Lower leg skin (tissue), 4 donors: ENCODE results near the gene EBF3. TPM values are rescaled to one million over a fixed set of nuclear protein-coding genes. Genes with fewer than 3 reads are reported as not detected.

Source experiments
- DNase-seq, 2 donors: peaks; one replicate each; pipeline ENCODE4 v3.0.0-alpha.2; 2019; ENCODE audit warnings: low spot score in 2 of 2
- H3K4me3 ChIP-seq: fragments of 200-600 bp; sonication (generic); 2 replicates; pipeline ENCODE4 v1.5.1; 2017; ENCODE audit warnings: mild to moderate bottlenecking, low read depth; ENCODE audit not compliant: poor library complexity, severe bottlenecking
- POLR2A ChIP-seq, 2 donors: fragments of 450-650 bp; IDR thresholded peaks; one replicate each; pipeline ENCODE4 v1.6.1; 2016 to 2017; ENCODE audit warnings: antibody characterized with exemption in 2 of 2, mild to moderate bottlenecking in 1 of 2, moderate library complexity in 1 of 2
- WGBS, 2 donors: methylation state at CpG; one replicate each; pipeline ENCODE4 v1.1.5; 2018; 5-methylcytosine and 5-hydroxymethylcytosine counted together
- intact Hi-C: fragments of 100-400 bp; cut with DNase I; formaldehyde crosslinking; loops from one replicate; pipeline ENCODE4 v1.15.0; 2023; ENCODE audit warnings: low total_unique reads
- total RNA-seq, 4 donors: library from RNA; depleted of rRNA; stranded (reverse); fragments of >200 nt; gene quantifications; one replicate each; pipeline ENCODE4 v1.1.0, GENCODE V29; 2016
- TF ChIP-seq, protein P1 (sequence below), 3 donors: fragments of 450-650 bp; IDR thresholded peaks; one replicate each; pipeline ENCODE4 v1.5.1; 2016; ENCODE audit warnings: antibody characterized with exemption in 3 of 3, mild to moderate bottlenecking in 3 of 3, moderate library complexity in 2 of 3

Gene EBF3
- total RNA-seq, 4 donors from 2014 or later, result 0.80 to 8.5 (median 2.4) TPM

DNA sequence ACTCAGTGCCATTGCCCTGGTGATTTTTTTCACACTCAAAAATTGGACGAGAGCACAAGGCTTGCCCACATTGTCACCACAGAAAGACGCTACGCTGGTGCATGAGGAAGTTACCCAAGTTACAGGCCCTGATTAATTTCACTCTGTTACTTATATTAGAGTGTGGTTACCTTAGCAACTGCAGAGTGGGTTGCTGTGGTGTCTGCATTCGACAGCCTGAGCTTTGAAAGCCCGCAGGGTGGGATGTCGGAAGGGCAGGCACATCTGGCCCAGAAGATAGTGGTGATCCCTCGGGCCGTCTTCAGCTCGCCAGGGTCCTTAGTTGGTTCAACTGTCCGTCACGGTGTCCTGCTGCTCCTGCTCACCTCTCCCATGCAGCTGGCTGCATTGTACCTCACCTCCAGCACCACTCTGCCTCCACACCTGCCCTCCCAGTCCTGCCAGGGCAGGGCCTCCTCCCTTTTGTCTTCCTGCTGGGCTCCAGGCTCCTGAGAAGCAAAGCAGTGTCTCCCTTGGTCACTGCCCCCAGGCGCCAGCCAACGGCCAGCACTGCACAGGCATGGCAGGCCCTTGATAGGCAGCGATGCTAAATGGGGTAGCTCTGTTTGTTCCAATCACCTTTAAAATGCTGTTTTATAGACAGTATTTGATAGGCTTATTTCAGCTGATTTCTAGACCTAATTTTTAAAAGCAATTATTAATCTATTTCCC, 167.2 kb downstream of the EBF3 start:
- intact Hi-C loops, result no loop called here
- TF ChIP-seq, protein P1, sequence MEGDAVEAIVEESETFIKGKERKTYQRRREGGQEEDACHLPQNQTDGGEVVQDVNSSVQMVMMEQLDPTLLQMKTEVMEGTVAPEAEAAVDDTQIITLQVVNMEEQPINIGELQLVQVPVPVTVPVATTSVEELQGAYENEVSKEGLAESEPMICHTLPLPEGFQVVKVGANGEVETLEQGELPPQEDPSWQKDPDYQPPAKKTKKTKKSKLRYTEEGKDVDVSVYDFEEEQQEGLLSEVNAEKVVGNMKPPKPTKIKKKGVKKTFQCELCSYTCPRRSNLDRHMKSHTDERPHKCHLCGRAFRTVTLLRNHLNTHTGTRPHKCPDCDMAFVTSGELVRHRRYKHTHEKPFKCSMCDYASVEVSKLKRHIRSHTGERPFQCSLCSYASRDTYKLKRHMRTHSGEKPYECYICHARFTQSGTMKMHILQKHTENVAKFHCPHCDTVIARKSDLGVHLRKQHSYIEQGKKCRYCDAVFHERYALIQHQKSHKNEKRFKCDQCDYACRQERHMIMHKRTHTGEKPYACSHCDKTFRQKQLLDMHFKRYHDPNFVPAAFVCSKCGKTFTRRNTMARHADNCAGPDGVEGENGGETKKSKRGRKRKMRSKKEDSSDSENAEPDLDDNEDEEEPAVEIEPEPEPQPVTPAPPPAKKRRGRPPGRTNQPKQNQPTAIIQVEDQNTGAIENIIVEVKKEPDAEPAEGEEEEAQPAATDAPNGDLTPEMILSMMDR (IDR thresholded peaks at IDR 0.05), result no peak
- no peak for TF ChIP-seq POLR2A (IDR thresholded peaks at IDR 0.05)
- 75 to 83% methylated on average over 7 to 12 of the region's 14 CpGs for WGBS, 2 donors
- no peak overlapping the region for H3K4me3 ChIP-seq
- no peak for DNase-seq

DNA sequence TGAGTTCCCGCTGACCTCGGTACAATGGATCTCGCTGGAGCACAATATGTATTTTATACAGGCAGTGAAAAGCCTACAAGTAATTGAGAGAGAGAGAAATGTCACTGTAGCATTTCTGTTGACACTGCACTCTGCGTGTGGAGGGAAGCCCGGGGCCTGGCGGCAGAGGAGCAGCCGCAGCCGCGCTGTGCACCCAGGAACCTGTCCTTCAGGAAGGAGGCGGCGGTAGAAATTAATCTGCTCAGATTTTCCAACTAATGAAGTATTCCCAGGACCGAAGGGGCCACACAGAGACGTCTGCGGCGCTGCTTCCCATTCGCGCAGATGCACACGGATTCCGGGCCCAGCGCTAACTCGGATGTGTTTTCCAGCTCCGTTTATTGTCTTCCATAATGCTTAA, 170.1 kb downstream of the EBF3 start:
- H3K4me3 ChIP-seq, result no peak overlapping the region
- no peak for TF ChIP-seq POLR2A (IDR thresholded peaks at IDR 0.05)
- TF ChIP-seq, protein P1 (IDR thresholded peaks at IDR 0.05), result no peak
- WGBS, 2 donors, result 96 to 98% methylated on average over 22 of the region's 22 CpGs
- no peak for DNase-seq
- intact Hi-C loops, result no loop called here

DNA sequence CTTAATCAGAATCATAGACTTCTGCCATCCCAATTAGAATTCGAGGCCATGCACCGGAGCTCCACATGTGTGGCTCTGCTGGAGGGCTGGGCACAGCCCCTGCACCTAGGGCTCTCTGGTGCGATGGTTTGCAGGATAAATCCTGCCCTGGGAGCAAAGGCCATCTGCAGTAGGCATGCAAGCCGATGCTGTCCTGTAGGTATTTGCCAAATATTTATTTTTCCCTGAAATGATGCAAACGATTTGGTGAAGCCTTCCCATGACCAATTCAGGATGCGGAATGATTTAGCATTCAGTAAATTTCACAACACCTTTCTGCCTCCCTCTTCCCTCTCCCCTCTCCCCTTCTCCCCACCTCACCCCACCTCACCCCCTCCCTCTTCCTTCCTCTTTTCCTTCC, 170.6 kb downstream of the EBF3 start:
- H3K4me3 ChIP-seq, result no peak overlapping the region
- 86 to 88% methylated on average over 6 of the region's 6 CpGs for WGBS, 2 donors
- intact Hi-C loops, result no loop called here
- DNase-seq, result no peak
- TF ChIP-seq, protein P1 (IDR thresholded peaks at IDR 0.05), result no peak
- no peak for TF ChIP-seq POLR2A (IDR thresholded peaks at IDR 0.05)

DNA sequence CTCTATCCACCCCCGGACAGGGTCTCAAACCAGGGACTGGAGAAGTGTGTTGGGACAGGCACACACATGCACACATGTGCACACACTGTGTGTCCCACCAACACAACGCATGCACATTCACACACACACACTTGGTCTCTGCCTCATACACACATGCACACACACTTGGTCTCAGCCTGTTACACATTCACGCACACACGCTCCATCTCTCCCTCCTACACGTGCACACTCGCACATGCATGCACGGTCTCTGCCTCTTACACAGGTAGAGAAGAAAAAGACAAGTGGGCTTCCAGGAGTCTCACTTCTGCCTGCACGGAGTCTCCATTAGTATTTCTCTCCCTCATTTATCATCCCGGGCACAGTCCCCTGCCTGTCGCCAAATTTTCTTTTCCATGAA, 171.2 kb downstream of the EBF3 start:
- intact Hi-C loops, result no loop called here
- no peak for TF ChIP-seq POLR2A (IDR thresholded peaks at IDR 0.05)
- TF ChIP-seq, protein P1 (IDR thresholded peaks at IDR 0.05), result no peak
- no peak for DNase-seq
- no peak overlapping the region for H3K4me3 ChIP-seq
- WGBS, 2 donors, result 75 to 78% methylated on average over 10 of the region's 10 CpGs

DNA sequence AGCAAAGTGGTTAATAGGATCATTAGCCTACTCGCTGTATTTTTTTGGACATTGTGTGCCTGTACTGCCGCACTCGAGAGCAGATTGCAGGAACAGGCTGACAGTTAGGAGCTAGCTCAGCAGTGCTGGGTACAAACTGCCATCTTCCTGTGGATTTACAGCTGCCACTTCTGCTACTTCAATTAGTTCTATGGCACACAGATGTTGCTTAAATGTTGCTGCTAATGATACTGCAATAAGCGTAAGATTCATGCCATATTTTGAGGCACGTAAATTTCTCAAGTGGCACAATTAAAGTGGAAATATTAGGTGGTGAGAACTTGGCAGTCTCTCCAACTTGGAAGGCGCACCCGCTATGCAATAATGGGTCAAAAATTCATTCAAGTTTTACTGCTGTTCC, 171.9 kb downstream of the EBF3 start:
- intact Hi-C loops, result no loop called here
- WGBS, 2 donors, result 77 to 79% methylated on average over 7 of the region's 7 CpGs
- DNase-seq, result no peak
- TF ChIP-seq, protein P1 (IDR thresholded peaks at IDR 0.05), result no peak
- TF ChIP-seq POLR2A (IDR thresholded peaks at IDR 0.05), result no peak
- no peak overlapping the region for H3K4me3 ChIP-seq
